H1 (cell line): ENCODE results near the gene PBX2. TPM values are rescaled to one million over a fixed set of nuclear protein-coding genes. Genes with fewer than 3 reads are reported as not detected.

Source experiments
- ATF2 ChIP-seq: IDR thresholded peaks from 2 replicates; pipeline ENCODE4 v1.6.1; 2012; ENCODE audit warnings: low read length, inconsistent platforms
- CHD7 ChIP-seq: fragments of 300-600 bp; sonication (generic); IDR thresholded peaks from 2 replicates; pipeline ENCODE4 v1.7.1; 2012; ENCODE audit warnings: low read length, moderate library complexity, mild to moderate bottlenecking, inconsistent platforms; ENCODE audit not compliant: insufficient replicate concordance
- GTF2F1 ChIP-seq: IDR thresholded peaks from 2 replicates; pipeline ENCODE4 v1.6.1; 2012; ENCODE audit warnings: low read depth, low read length, improper control_type of control experiment, borderline replicate concordance
- MAX ChIP-seq: IDR thresholded peaks from 2 replicates; pipeline ENCODE4 v1.6.1; 2012; ENCODE audit warnings: inconsistent platforms
- RXRA ChIP-seq: IDR thresholded peaks from 2 replicates; pipeline ENCODE4 v1.6.1; 2011; ENCODE audit warnings: low read depth, mild to moderate bottlenecking, low read length, moderate library complexity; ENCODE audit not compliant: insufficient read depth
- SP4 ChIP-seq: IDR thresholded peaks from 2 replicates; pipeline ENCODE4 v1.6.1; 2012; ENCODE audit warnings: low read length, inconsistent platforms
- TBP ChIP-seq: IDR thresholded peaks from 2 replicates; pipeline ENCODE4 v1.6.1; 2011; ENCODE audit warnings: low read depth, low read length, improper control_type of control experiment
- YY1 ChIP-seq: IDR thresholded peaks from 2 replicates; pipeline ENCODE4 v1.6.1; 2011; ENCODE audit warnings: low read depth, mild to moderate bottlenecking, low read length
- polyA plus RNA-seq, 7 experiments: library from polyadenylated mRNA; depleted of rRNA in 3 of 7; stranded (reverse) in 5 of 7; unstranded in 2 of 7; fragments of >200 nt in 5 of 7; fragments of 200-250 nt in 2 of 7; gene quantifications; 1 replicate in 5 of 7; 2 replicates in 1 of 7; 4 replicates in 1 of 7; pipeline versions ENCODE4 v1.2.1 to v1.2.3, GENCODE V29; 2011 to 2013; ENCODE audit warnings: missing spikeins in 2 of 7, mixed read lengths in 2 of 7
- total RNA-seq: library from RNA; stranded (reverse); fragmentation: NEBNext Ultra II Directional; extraction: Animal tissue kit (Norgen Biotek cat#: 25700); gene quantifications from 2 replicates; pipeline ENCODE4 v1.2.1, GENCODE V29; 2021

The PBX2 gene
- total and polyA plus RNA-seq, 2 of the 8 experiments (the other 6 are each of a cell fraction or from before 2014, with no cell fraction given): 102 to 130 TPM

- no peak for TF ChIP-seq CHD7
- no peak for TF ChIP-seq GTF2F1
- no peak for TF ChIP-seq YY1
- TF ChIP-seq TBP: no peak
- no peak for TF ChIP-seq SP4
- TF ChIP-seq ATF2: no peak
- no peak for TF ChIP-seq MAX
- TF ChIP-seq RXRA: no peak
These were observed 6.4 kb downstream of the PBX2 start (continued) for GRCh38 chr6:32183483-32184083.
